Uterus (tissue), 2 donors: ENCODE measurements around the gene SCN1B.

Experiments used
- CTCF ChIP-seq, 4 experiments: fragments of 200-600 bp in 2 of 4; fragments of 450-650 bp in 2 of 4; sonication (generic) in 2 of 4; IDR thresholded peaks; one replicate each; pipeline ENCODE4 v1.5.1; 2016 to 2019; ENCODE audit warnings: antibody characterized with exemption in 4 of 4, mild to moderate bottlenecking in 2 of 4, moderate library complexity in 1 of 4
- POLR2A ChIP-seq, 2 donors: fragments of 450-650 bp; IDR thresholded peaks; one replicate each; pipeline ENCODE4 v1.6.1; 2016; ENCODE audit warnings: antibody characterized with exemption in 2 of 2, mild to moderate bottlenecking in 1 of 2, moderate library complexity in 1 of 2

GRCh38 chr19:35079826-35080225 lies 49.6 kb downstream of the SCN1B start:
- TF ChIP-seq CTCF (IDR thresholded peaks at IDR 0.05) (no peak), POLR2A (IDR thresholded peaks at IDR 0.05) (no peak)
